K562 (cell line): ENCODE data around the gene EMC9. TPM values are rescaled to one million over a fixed set of nuclear protein-coding genes. Genes with fewer than 3 reads are reported as not detected.

Source experiments
- ATF1 ChIP-seq, 2 experiments: fragments of 450-650 bp in 1 of 2; IDR thresholded peaks; 2 replicates each; pipeline ENCODE4 v1.6.1; 2016; ENCODE audit warnings: missing compliant biosample characterization in 1 of 2, missing genetic modification characterization in 1 of 2
- HDAC1 ChIP-seq, 2 experiments: fragments of 450-650 bp; IDR thresholded peaks; 2 replicates each; pipeline ENCODE4 v1.6.1; 2016 to 2017; ENCODE audit warnings: inconsistent platforms in 1 of 2, mild to moderate bottlenecking in 1 of 2, moderate library complexity in 1 of 2
- NCOA6 ChIP-seq: fragments of 450-650 bp; IDR thresholded peaks from 2 replicates; pipeline ENCODE4 v1.6.1; 2017; ENCODE audit warnings: mild to moderate bottlenecking
- POLR2B ChIP-seq: fragments of 450-650 bp; IDR thresholded peaks from 2 replicates; pipeline ENCODE4 v1.6.1; 2018; ENCODE audit warnings: low read depth; ENCODE audit not compliant: partially characterized antibody
- RBM14 ChIP-seq: fragments of 200-400 bp; formaldehyde crosslinking; IDR thresholded peaks from 2 replicates; pipeline ENCODE4 v1.6.1; 2018; ENCODE audit warnings: low read depth, mild to moderate bottlenecking, low read length, moderate library complexity, borderline replicate concordance; ENCODE audit not compliant: insufficient read depth
- RFX1 ChIP-seq: fragments of 450-650 bp; IDR thresholded peaks from 2 replicates; pipeline ENCODE4 v1.6.1; 2016; ENCODE audit warnings: mild to moderate bottlenecking, moderate library complexity
- SIX5 ChIP-seq, 2 experiments: IDR thresholded peaks; 2 replicates each; pipeline ENCODE4 v1.6.1; 2011; ENCODE audit warnings: low read length in 2 of 2, borderline replicate concordance in 1 of 2, low read depth in 1 of 2, mild to moderate bottlenecking in 1 of 2, moderate library complexity in 1 of 2; ENCODE audit not compliant: insufficient read depth in 1 of 2
- SMAD1 ChIP-seq: fragments of 150-350 bp; IDR thresholded peaks from 2 replicates; pipeline ENCODE4 v1.6.1; 2014; ENCODE audit warnings: low read length, low read depth; ENCODE audit not compliant: partially characterized antibody
- SOX6 ChIP-seq: fragments of 450-650 bp; IDR thresholded peaks from 2 replicates; pipeline ENCODE4 v1.6.1; 2014; ENCODE audit warnings: mild to moderate bottlenecking
- SP1 ChIP-seq: sonication (generic); formaldehyde crosslinking; IDR thresholded peaks from 2 replicates; pipeline ENCODE4 v1.8.1; 2022; ENCODE audit warnings: mild to moderate bottlenecking, missing genetic modification reagents
- SPI1 ChIP-seq: IDR thresholded peaks from 2 replicates; pipeline ENCODE4 v1.6.1; 2011; ENCODE audit warnings: low read depth, low read length, control low read depth, borderline replicate concordance
- SRSF9 ChIP-seq: fragments of 200-400 bp; formaldehyde crosslinking; IDR thresholded peaks from 2 replicates; pipeline ENCODE4 v1.6.1; 2017; ENCODE audit warnings: low read depth, low read length, borderline replicate concordance
- STAT5A ChIP-seq: IDR thresholded peaks from 2 replicates; pipeline ENCODE4 v1.6.1; 2012; ENCODE audit warnings: low read length, inconsistent platforms, borderline replicate concordance
- SUPT5H ChIP-seq: fragments of 450-650 bp; IDR thresholded peaks from 2 replicates; pipeline ENCODE4 v1.6.1; 2016
- TAF1 ChIP-seq: IDR thresholded peaks from 2 replicates; pipeline ENCODE4 v1.6.1; 2011; ENCODE audit warnings: mild to moderate bottlenecking, low read length, moderate library complexity; ENCODE audit not compliant: insufficient read depth, control insufficient read depth, severe bottlenecking; ENCODE audit errors: extremely low read depth
- TARDBP ChIP-seq: fragments of 450-650 bp; IDR thresholded peaks from 2 replicates; pipeline ENCODE4 v1.6.1; 2016
- TBP ChIP-seq: optimal IDR thresholded peaks from 2 replicates; pipeline ENCODE3; 2011; ENCODE audit warnings: low read depth, low read length, improper control_type of control experiment
- ZNF311 ChIP-seq: fragments of 250-450 bp; sonication (Bioruptor Pico); IDR thresholded peaks from 2 replicates; pipeline ENCODE4 v1.4.0; 2020; ENCODE audit warnings: mild to moderate bottlenecking, moderate library complexity
- ZNF830 ChIP-seq: fragments of 250-450 bp; sonication (Bioruptor Pico); IDR thresholded peaks from 2 replicates; pipeline ENCODE4 v1.5.0; 2021; ENCODE audit warnings: mild to moderate bottlenecking
- polyA plus RNA-seq, 8 experiments: library from polyadenylated mRNA; depleted of rRNA in 4 of 8; stranded (reverse) in 5 of 8; unstranded in 3 of 8; fragments of >200 nt; fragmentation: Nextera tagmentation in 2 of 8; fragmentation: Illumina TruSeq in 1 of 8; extraction: Ambion mirVana in 2 of 8; extraction: Trizol in 1 of 8; gene quantifications; 2 replicates each; pipeline versions ENCODE4 v1.2.1 to v1.2.3, GENCODE V29; 2011 to 2014; ENCODE audit warnings: inconsistent platforms in 1 of 8, missing spikeins in 1 of 8
- total RNA-seq, 7 experiments: library from RNA; depleted of rRNA in 6 of 7; stranded (reverse); fragments of >200 nt in 6 of 7; fragmentation: Illumina TruSeq in 2 of 7; extraction: Trizol in 2 of 7; gene quantifications; 2 replicates each; pipeline versions ENCODE4 v1.2.1 to v1.2.3, GENCODE V29; 2011 to 2021; ENCODE audit warnings: low replicate concordance in 1 of 7
- TF ChIP-seq, protein P1 (sequence below): sonication (generic); formaldehyde crosslinking; IDR thresholded peaks from 2 replicates; pipeline ENCODE4 v1.5.0; 2020; ENCODE audit warnings: missing genetic modification reagents

Gene EMC9
- total and polyA plus RNA-seq, 9 of the 15 experiments (the other 6 are each of a cell fraction or from before 2014, with no cell fraction given), result 3.1 to 13.2 (median 7.8) TPM

DNA sequence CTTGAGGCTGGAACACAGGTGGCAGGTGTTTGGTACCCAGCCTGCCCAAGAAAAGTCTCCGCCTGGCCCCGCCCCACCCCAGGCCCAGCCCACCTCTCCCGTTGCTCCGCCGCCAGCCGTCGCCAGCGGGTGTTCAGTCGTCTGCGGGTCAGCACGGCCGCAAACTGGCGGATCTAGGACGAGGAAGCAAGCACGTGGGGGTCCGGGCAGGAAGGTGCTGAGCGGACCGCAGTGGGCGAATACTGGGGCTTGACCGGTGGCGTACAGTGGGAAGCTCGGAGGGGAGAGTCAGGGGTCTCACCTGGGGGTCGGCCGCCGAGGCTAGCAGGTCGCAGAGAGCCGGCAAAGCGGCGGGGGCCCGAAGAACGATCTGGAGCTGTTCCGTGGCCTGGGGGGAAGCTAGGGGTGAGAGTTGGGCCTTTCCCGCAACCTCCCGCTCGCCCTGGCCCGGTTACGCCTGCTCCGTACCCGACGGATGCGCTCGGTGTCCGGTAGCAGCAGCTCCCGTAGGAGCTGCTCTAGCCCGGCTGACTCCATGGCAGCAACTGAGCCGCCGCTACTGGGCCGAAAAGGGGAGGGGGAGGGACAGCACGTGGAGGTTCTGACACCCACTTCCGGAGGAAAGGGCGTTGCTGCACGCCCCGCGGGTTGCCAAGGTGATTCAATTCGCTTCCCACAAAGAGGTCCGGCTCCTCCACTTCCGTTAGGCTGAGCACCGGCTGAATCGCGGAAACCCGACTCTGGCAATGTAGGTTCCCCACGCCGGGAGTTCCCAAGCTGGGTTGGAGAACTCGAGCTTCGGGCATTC is 47.1 kb upstream of the EMC9 start, which contains the start of gene IPO4 (continued):
- peak; percentile 83 for TF ChIP-seq SP1 (CRISPR knock-in tag)
- TF ChIP-seq SOX6, result peak; percentile 36; the same call in 1 of the 2 replicates
- TF ChIP-seq, protein P1, sequence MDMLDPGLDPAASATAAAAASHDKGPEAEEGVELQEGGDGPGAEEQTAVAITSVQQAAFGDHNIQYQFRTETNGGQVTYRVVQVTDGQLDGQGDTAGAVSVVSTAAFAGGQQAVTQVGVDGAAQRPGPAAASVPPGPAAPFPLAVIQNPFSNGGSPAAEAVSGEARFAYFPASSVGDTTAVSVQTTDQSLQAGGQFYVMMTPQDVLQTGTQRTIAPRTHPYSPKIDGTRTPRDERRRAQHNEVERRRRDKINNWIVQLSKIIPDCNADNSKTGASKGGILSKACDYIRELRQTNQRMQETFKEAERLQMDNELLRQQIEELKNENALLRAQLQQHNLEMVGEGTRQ (CRISPR knock-in tag), result peak; percentile 71
- 0 out of 2 replicates have a peak, but pooled peaks have one; percentile 70 for TF ChIP-seq ZNF830 (CRISPR knock-in tag)
- TF ChIP-seq ZNF311 (CRISPR knock-in tag), result no peak
- no peak for TF ChIP-seq TARDBP
- TF ChIP-seq SPI1, result peak; percentile 43; the same call in 1 of the 2 replicates
- no peak for TF ChIP-seq SRSF9
- TF ChIP-seq HDAC1 (IDR thresholded peaks at IDR 0.05), result peak; percentile 76 to 99; a peak in 3 of 4 replicates
- TF ChIP-seq ATF1 (CRISPR knock-in tag; IDR thresholded peaks at IDR 0.05), result no peak
- TF ChIP-seq ATF1 (tag; IDR thresholded peaks at IDR 0.05), result peak; percentile 72
- TF ChIP-seq TAF1, result peak; percentile 51
- peak; percentile 66 for TF ChIP-seq TBP
- TF ChIP-seq STAT5A, result no peak
- no peak for TF ChIP-seq NCOA6
- TF ChIP-seq SIX5 (IDR thresholded peaks at IDR 0.05; ENCODE audit: borderline replicate concordance in 1 of 2, insufficient read depth in 1 of 2, low read depth in 1 of 2, low read length in 2 of 2), result peak; percentile 41 to 60; a peak in 3 of 4 replicates
- TF ChIP-seq POLR2B, result peak; percentile 59
- peak; percentile 28 for TF ChIP-seq SMAD1
- no peak for TF ChIP-seq RBM14
- peak; percentile 76 for TF ChIP-seq SUPT5H
- peak; percentile 96 for TF ChIP-seq RFX1
